Thoracic aorta endothelial cell (primary cell): ENCODE data around the gene KCNAB2. TPM values are rescaled to one million over a fixed set of nuclear protein-coding genes. Genes with fewer than 3 reads are reported as not detected.

Experiments used
- total RNA-seq: library from RNA; depleted of rRNA; stranded (reverse); fragments of >200 nt; gene quantifications from 2 replicates; pipeline ENCODE4 v1.2.3, GENCODE V29; 2012

The KCNAB2 gene
- total RNA-seq, result 2.1 and 4.7 TPM in 2 replicates

GRCh38 chr1:6045561-6045960 is at the start of gene KCNAB2:
Gene KCNAB2 (plus strand): TSS chr1:6045888. CDS start chr1:6051537, 5,649 bp downstream.

Other genes with a start within 250 kb of the KCNAB2 start
- 5.1 and 7.4 TPM in 2 replicates for gene NPHP4, start 53.5 kb upstream of the KCNAB2 start, total RNA-seq
- under 0.01 and 0.07 TPM in 2 replicates for gene CHD5, start 134.4 kb downstream of the KCNAB2 start, total RNA-seq
- 142 and 184 TPM in 2 replicates for gene RPL22, start 153.7 kb downstream of the KCNAB2 start, total RNA-seq
- 6.5 and 17.6 TPM in 2 replicates for gene RNF207, start 160.2 kb downstream of the KCNAB2 start, total RNA-seq
- gene ICMT, start 190.1 kb downstream of the KCNAB2 start, total RNA-seq, result 73.3 and 87.0 TPM in 2 replicates
- not detected in 2 replicates for gene HES3, start 198.3 kb downstream of the KCNAB2 start, total RNA-seq
- 1.1 and 1.5 TPM in 2 replicates for gene GPR153, start 215.2 kb downstream of the KCNAB2 start, total RNA-seq